CD4-positive, alpha-beta T cell treated with Interleukin-4 for 4 hours (primary cell): ENCODE data around the gene TPM2.
A peak's percentile ranks its signal among the peaks of the same experiment; 100 is the strongest.

Experiments used
- DNase-seq: peaks from one replicate; pipeline ENCODE4 v3.0.0-alpha.2; 2020

Gene TPM2

DNA sequence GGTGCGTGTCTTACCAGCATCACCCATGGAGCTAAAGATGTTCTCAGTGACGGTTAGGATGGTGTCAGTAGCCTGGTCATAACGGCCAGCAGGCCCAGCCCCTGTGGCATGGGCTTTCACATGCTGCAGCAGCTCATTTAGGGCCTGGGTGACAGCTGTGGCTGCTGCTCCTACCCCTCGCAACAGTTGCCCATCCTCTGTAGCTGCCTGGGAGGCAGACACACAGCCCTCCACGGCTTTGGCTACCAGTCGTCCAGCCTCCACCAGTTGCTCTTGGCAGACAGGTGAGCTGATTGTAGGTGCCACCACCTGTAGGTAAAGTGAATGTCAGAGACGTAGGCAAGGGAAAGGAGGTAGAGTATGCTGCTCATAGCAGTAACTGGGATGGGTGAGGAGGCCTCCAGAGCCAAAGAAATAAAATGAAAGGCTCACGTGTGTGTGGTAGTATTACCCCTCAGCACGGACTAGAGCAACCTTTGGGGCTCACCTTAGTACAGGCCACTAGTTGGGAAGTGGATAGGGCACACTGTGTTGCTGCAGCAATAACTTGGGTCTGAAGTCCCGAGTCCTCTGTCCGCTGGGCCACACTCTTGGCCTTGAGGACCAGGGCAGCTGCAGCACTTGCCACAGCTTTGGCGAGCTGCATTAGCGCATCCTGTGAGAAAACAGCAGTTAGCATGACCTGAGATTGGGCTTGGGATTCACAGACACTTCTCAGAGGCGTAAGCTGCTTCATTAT is 27.6 kb upstream of the TPM2 start:
- no peak for DNase-seq

DNA sequence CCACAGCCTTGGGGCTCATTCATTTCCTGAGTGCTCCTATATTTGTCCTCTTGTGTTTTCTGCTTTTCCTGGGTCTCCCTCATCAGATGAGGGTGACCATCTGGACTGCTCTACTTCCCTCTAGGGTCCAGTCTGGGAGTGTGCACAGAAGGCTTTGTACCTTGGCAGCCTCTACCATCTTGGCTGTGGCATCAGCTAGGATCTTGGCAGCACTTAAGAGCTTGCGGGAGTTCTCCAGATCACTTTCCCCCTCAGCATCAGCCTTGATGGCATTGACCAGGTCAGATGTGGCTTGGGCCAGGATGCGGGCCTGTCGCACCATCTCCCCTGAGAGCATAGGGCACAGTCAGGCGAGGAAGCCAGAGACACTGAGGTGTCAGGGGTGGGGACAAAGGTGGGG is 26.5 kb upstream of the TPM2 start:
- no peak for DNase-seq

DNA sequence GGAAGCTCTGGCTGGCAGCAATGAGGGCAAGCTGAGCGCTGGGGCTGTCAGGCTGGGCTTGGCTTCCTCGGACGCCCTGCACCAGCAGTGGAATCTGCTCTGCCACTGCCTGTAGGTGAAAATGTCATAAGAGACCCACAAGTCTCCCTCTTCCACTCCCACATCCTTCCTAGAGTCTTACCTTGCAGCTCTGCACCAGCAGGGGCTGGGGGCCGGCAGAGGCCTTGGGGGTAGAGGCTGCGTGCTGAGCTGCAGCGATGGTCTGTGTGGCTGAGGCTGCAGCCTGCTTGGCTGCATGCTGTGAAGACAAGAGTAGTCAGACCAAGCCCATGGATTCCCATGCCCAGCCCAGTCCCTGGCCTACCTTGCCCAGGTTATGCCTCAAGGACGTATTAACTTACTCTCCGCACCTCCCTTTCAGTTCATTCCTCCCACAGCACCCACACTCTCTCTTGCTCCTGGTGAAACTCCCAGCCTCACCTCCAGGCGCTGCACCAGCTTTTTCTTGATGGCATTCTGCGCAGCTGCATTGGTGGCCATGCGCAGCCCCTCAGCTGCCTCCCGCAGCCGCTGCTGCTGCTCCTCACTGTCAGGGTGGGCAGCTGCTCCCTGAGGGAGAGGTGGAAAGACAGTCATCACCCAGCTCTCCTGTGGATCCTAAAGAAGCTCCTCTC is 25.0 kb upstream of the TPM2 start:
- DNase-seq, result no peak

DNA sequence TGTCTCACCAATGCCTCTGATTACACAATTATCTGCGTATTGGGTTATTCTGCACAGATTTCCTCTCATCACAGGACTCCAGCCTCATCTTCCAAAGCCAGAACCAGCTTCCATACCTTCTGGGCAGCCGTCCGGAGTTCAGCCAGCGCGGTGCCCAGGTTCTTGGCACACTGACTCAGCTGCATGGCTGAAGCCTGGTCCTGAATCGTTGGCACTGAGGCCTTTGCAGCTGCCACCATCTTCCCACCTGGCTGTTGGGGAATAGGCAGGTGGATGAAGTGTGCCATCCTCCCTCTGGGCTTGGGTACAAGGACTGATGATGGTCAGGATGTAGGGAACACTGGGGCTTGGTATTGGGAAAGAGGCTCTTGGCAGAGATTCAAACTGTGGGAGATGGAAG is 24.4 kb upstream of the TPM2 start:
- no peak for DNase-seq

DNA sequence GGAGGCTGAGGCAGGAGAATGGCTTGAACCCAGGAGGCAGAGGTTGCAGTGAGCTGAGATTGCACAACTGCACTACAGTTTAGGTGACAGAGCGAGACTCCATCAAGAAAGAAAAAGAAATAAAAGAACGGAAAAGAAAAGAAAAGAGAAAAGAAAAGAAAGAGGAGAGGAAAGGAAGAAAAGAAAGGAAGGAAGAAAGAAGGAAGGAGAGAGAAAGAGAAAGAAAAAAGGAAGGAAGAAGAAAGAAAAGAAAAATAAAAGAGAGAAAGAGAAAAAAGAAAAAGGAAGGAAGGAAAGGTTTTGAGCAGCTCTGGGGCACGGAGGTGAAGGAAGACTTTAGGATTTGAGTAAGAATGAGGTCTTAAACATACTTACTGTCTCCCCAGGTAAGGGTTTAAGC is 23.9 kb upstream of the TPM2 start:
- DNase-seq, result no peak

DNA sequence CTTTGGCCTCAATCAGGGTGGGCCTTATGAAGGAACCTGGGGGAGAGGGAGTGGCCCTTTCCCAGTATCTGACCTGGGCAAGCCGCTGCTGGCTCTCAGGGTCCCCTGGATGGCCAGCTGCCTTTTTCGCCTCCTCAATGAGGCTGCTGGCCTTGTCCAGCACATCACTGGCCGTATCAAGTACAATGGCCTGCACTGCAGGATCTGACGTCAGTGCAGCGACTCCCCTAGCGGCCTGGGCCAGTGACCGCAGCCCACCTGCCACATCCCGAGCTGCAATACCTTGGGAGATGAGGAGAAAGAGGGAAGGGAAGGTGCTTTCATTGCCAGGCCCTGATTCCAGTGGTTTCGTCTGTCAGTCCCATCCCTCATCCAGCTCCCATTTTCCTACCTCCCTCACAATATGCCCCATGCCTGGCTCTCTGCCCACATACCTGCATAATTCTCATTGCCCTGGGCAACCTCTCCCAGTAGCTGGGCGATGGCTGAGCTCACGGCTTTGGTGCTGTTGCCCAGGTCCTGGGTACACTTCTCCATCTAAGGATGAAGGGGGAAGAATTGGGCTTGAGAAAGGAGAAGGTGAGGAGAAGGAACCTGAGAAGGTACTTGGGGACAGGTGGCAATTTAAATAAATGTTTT is 23.2 kb upstream of the TPM2 start:
- no peak for DNase-seq

DNA sequence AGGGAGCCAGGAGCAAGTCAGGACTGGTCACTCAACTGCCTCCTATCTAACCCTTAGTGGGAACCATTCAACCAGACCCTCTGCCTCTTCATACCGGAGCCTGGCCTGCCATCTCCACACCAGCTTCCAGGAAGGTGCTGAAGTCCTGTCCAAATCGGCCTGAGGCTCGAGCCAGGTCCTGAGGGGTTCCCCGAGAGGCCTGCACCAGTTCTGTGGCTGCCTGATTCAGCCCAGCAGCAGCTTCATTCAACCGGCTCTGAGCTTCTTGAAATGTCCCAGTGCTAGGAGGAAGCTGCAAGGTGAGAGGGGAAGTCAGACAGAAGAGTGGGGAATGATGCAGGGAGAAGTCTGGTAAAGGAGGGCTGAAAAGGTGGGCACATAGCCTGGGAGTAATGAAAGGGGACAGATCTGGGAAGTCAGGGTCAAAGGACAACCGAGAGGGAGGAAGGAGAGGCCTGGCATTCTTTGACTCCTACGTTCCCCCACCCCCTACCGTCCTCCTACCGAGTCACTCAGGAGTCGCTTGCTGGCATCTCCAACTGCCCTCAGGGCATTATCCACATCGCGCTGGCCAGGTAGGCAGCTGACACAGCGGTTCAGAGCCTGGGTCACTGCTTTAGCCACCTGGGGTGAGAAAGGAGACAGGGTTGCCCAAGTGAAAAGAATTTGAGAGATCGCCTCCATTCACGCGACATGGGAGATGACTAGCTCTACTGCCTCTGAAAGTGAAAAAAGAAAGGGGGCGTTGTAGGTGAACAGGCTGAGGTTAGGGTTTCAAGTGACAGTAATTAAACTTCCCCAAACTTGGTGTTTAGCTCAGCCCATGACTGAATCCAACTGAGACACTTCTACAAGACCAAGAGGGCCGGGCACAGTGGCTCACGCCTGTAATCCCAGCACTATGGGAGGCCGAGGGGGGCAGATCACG is 22.0 kb upstream of the TPM2 start:
- no peak for DNase-seq

DNA sequence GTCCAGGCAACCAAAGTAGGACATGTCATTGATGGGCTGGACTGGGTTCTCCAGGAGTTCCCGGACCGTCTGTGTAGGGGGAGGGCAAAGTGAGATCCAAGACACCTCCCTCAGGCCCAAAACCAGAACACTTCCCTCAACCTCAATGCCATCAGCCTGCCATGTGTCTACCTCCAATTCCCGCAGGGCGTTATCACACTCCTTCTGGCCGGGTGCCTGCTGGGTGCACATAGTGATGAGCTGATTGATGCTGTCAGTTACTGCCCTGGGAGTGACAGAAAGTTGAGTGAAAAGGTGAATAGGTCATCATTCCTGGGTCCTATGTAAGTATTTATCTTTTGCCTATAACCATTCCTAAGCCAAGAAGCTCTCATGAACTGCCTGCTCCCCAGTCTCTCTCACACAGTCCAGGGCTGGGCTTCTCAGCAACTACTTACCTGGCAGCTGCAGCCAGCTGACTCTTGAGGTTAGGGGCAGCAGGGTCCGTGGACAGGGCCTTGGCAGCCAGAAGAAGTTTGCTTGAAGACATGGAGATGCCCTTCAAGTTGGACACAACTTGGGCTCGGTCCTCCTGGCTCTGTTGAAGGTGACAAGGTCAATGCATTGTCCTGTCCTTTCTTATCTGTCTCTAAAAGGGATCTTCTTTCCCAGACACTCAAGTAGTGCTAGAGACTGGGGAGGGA is 21.2 kb upstream of the TPM2 start:
- no peak for DNase-seq

DNA sequence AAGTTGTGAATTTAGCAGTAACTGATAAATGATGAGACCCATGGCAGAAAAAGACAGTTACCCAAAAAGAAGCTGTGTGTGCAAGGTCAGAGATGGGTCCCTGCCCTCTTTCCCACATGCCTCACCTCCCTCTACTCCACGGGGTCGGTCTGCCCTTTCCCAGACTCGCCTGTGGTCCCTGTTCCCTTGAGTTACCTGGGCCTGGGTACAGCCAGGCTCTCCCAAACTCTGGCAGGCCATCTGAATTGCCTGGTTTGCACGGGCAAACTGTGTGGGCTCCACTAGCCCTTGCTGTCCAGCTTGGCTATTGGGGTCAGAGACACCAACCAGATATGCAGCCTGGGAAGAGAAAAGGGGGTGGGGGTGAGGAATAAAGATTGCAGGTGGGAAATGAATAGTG is 18.4 kb upstream of the TPM2 start:
- no peak for DNase-seq

DNA sequence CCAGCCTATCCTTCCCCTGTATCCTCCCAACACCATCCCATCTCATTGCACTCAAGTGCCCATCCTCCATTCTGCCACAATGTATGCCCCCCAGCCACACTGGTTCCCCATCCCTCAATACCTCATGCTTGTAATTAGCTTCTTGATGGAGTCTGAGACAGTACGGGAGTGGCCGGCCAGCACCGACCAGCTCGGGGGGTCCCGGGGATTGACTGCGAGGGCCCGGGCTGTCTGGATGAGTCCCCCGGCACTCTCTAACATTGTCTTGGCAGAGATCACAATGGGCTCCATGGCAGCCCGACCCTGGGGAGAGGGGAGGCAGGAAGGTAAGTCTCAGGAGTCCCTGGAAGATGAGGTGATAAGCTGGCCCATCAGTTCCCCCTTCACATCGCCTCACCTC is 17.2 kb upstream of the TPM2 start:
- no peak for DNase-seq

DNA sequence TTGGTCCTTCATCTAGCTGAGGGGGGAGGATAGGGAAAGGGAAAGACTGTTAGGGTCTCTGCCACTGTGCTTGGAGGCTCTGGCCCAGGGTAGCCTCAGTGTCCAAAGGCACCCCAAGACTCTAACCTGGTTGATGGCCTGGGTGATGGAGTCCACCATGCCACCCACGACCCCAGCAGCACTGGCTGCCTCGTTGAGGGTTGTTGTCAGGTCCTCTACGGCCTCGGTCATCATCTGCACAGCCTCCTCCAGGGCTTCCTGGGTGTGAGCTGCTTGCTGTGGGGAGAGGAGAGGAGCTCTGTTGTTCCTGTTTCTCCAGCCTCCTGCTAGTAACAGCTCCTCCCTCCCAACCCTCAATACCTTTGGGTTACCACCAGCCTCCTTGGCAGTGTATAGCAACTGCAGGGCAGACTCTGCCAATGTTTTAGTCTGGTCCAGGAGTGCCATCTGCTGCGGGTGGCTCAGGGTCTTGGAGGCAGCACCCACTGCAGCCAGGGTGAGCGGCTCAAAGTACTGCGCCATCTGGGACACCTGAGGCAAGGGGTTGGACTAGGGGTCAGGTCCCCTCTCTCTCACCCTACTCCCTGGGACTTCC is 16.2 kb upstream of the TPM2 start:
- no peak for DNase-seq

DNA sequence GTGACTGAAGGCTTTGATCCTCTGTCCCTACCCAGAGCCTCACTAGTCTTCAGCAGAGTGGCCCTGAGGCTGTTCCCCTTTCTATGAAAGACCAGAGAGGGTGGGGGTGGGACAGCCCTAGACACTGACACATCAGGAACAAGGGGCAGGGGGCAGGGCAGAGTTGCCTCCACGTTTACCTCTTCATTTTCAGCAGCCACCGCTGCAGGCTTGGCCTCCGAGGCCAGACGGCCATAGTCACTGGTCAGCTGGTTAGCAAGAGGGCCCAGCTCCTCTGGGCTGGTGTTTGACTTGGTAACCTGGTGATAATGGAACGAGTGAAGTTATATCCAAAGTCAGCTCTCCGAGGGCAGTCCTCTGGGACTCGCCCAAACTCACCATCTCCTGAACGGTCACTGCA is 15.6 kb upstream of the TPM2 start:
- no peak for DNase-seq

DNA sequence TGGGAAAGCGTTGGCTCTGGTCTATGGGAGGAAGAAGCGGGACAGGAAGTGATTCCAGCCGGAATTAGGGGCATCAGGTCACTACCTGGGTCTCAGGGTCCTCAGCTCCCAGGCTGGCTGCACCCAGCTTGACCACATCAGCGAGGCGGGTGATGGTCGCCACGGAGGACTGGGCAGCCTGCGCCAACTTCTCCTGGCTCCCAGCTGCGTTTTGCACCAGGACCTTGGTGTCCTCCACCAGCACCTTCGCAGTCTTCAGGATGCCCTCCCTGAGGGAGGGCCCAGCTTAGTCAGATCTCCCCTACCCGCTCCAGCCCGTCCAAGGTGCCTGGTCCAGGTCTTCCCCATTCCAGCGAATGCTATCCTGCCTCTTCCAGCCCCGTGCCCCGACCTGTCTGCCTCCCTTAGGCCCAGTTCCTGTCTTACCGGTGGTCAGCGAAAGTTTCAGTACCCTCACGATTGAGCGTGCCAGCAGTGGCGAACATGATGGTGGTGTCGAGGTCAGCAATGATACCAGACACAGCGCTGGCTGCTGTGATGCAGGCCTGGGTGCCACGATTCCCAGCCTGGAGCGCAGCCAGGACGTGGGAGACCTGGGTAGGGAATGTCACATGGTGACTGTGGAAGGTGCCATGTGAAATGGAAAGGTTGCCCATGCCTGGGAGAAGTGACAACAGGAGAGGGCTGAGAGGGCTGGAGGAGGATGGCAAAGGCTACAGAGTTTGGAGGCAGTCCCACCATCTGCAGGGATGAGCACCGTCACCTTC is 14.4 kb upstream of the TPM2 start:
- no peak for DNase-seq

DNA sequence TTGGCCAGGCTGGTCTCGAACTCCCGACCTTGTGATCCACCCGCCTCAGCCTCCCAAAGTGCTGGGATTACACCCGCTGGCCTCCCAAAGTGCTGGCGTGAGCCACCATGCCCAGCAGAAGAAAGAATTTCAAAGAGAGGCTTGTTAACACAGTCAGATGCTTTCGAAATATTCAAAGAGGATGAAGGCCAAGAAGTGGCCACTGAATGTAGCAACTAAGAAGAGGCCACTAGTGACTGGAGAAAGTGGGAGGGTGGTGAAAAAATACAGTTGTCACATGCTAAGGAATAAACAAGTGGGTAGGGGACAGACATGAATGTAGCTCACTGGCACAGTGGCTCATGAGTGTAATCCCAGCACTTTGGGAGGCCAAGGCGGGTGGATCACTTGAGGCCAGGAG is 13.0 kb upstream of the TPM2 start:
- DNase-seq, result no peak

DNA sequence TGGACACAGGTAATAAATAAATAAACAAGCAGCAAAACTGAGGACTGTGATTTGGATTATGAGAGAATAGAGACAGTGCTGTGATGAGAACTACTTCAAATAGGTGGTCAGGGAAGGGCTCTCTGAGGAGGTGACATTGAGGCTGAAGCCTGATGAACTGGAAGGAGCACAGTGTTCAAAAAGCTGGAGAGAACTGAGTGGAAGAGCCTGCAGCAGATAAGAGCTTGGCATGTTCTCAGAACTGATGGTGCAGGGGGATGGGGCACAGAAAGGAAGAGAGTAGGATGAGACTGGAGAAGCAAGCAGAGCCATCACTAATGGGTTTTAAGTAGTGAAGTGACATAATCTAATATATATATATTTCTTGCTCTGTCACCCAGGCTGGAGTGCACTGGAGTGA is 11.2 kb upstream of the TPM2 start:
- no peak for DNase-seq

DNA sequence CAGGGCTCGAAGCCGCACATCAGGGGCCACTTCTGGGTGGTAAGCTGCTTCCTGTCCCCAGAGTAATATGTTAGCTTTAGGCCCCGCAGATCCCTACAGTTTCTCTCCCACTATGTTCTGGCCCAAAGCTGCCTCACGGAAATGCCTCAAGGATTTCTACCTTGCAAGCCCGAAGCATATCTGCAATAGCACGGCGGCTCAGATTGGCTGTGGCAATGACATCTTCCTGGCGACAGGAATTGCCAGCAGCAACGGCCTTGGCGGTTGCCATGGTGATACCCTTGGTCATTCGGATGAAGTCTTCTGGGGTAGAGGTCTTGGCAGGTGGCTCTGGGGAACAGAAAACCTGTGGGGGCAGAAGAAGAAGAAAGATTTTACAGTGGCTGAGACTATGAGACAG is 10.3 kb upstream of the TPM2 start:
- no peak for DNase-seq

DNA sequence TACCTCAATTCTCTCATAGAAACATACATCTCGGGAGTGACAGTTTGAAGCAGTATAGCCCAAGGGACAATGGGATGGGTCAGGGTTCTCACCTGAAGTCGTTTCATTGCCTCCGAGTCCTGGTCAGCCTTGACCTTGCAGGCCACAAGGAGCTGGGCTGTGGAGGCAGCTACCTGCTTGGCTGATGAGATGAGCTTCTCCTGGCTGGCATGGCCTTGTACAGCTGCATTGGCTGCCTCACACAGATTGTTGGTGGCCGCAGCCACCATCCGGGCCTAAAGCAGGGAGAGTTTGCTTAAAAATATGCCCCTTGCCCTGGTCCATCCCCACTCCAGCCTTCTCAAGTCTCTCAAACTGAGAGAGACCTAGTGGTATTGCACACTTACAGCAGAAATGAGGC is 8.5 kb upstream of the TPM2 start:
- no peak for DNase-seq

DNA sequence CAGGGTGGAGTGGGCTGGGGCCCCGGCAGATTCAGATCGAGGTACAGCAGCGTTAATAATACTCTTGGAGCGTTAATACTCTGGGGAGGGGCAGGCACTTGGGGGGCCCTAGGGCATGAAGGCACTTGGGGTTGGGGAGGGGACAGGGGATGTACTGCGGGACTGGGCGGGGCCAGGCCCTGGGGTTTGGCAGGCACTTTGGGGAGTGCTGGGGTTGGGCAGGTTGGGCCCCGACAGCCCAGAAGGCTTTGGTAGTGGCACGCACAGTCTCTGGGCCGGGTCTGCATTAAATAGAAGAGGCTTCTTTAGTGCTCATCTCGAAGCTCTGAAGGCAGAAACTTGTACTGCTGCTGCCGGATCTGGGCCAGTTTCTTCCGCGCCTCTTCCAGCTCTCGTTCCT is 7.8 kb upstream of the TPM2 start:
- DNase-seq, result no peak

DNA sequence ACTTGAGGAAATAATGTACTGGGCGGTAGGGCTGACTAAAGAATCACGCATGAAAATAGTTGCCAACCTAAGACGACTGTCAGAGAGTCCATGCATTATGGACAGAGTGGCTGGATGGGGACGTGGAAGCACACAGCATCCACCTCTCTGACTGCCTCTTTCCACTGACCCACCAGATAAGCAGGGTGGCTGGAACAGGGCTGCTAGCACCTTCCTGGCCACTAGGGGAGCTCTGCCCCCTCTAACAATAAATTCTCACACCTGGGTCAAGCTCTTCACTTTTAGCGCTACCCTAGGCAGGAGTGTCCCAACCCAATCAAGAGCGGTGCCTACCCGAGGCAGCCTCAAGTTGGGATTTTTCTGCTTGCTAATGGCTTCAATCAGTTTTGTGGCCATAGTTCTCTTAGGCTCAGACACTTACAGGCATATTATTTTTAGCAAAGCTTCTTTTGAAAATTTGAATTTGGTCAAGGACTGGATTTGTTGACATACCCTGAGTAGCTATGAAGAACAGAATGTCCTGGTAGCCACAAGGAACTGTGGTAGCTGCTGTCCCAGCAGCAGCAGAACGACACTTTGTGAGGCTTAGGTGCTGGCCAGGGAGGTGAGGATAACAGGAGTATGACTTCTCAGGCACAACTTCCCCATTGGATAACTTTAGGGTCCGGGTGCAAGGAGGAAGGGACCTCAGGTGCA is 6.9 kb upstream of the TPM2 start:
- DNase-seq, result peak; percentile 52

DNA sequence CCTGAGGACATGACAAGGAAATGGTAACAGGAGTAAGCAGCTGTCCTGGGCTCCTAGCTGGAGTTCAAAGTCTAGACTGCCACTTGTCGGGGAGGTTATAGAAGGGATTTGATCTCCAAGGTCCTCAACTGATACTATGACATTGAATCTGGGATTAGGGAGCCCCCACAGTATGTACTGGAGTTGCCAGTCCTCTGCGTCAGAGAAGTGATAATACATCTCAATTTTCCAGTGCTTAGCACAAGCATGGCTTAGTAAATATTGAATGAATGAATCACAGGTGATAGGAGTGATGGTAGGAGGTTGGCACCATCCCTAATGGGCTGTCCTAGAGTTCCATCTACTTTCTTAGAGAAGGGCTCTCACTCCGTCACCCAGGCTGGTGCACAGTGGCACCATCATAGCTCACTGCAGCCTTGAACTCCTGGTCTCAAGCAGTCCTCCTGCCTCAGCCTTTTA is 6.2 kb upstream of the TPM2 start:
- DNase-seq, result no peak
